ENCODE measurements around the gene EVI5. TPM values are rescaled to one million over a fixed set of nuclear protein-coding genes. Genes with fewer than 3 reads are reported as not detected.

The EVI5 gene
- total RNA-seq, 1 experiment from 2014 or later, result 31.6 TPM

- TF ChIP-seq CTCF (conservative IDR thresholded peaks at IDR 0.05; ENCODE audit: low read depth, low read length) (no peak), EZH2 (IDR thresholded peaks at IDR 0.05; ENCODE audit: borderline replicate concordance, low read depth, low read length, poor library complexity, severe bottlenecking) (no peak)
- H3K4me3 ChIP-seq (ENCODE audit: low read depth, low read length, poor library complexity, severe bottlenecking), result no peak overlapping the region
- BruUV-seq (replicated peaks), result no TSS peak
- H3K36me3 ChIP-seq (ENCODE audit: insufficient read depth, low read length, poor library complexity, severe bottlenecking), result no peaks in the 10 kb centered on the region
- intact Hi-C loops (cut with micrococcal nuclease; ENCODE audit: unreplicated experiment), result no loop called here
- peaks cover 3% of the 10 kb centered on the region for H3K9me3 ChIP-seq (ENCODE audit: low read depth, low read length, poor library complexity, severe bottlenecking)
- ChIA-PET POLR2A (ENCODE audit: low non-redundant PET) (no interaction called here), CTCF (no interaction called here)
- no peak overlapping the region for H3K27ac ChIP-seq (ENCODE audit: low read depth, low read length, poor library complexity, severe bottlenecking)
- peaks cover 2% of the 10 kb centered on the region for H3K4me1 ChIP-seq (ENCODE audit: insufficient read depth, low read length, poor library complexity, severe bottlenecking)
- DNase-seq (ENCODE audit: low spot score), result no peak
- H3K27me3 ChIP-seq (replicated peaks; ENCODE audit: insufficient read depth, low read depth, low read length, poor library complexity), result no peaks in the 10 kb centered on the region
These were observed 25.5 kb downstream of the EVI5 start for GRCh38 chr1:92759361-92759760.

- Histone ChIP-seq H3K4me1 (ENCODE audit: insufficient read depth, low read length, poor library complexity, severe bottlenecking) (no peaks in the 10 kb centered on the region), H3K27me3 (replicated peaks; ENCODE audit: insufficient read depth, low read depth, low read length, poor library complexity) (no peaks in the 10 kb centered on the region), H3K4me3 (ENCODE audit: low read depth, low read length, poor library complexity, severe bottlenecking) (no peak overlapping the region), H3K9me3 (ENCODE audit: low read depth, low read length, poor library complexity, severe bottlenecking) (peaks cover 9% of the 10 kb centered on the region), H3K27ac (ENCODE audit: low read depth, low read length, poor library complexity, severe bottlenecking) (no peak overlapping the region), H3K36me3 (ENCODE audit: insufficient read depth, low read length, poor library complexity, severe bottlenecking) (no peaks in the 10 kb centered on the region)
- intact Hi-C loops (cut with micrococcal nuclease; ENCODE audit: unreplicated experiment), result no loop called here
- ChIA-PET POLR2A (ENCODE audit: low non-redundant PET) (no interaction called here), CTCF (no interaction called here)
- DNase-seq (ENCODE audit: low spot score), result no peak
- no peak for TF ChIP-seq CTCF (conservative IDR thresholded peaks at IDR 0.05; ENCODE audit: low read depth, low read length)
- no peak for TF ChIP-seq EZH2 (IDR thresholded peaks at IDR 0.05; ENCODE audit: borderline replicate concordance, low read depth, low read length, poor library complexity, severe bottlenecking)
- BruUV-seq (replicated peaks), result no TSS peak
These were observed 28.4 kb downstream of the EVI5 start for GRCh38 chr1:92756537-92756936.

GRCh38 chr1:92755541-92756461, 29.1 kb downstream of the EVI5 start:
- TF ChIP-seq EZH2 (IDR thresholded peaks at IDR 0.05; ENCODE audit: borderline replicate concordance, low read depth, low read length, poor library complexity, severe bottlenecking), result no peak
- TF ChIP-seq CTCF (conservative IDR thresholded peaks at IDR 0.05; ENCODE audit: low read depth, low read length), result no peak
- ChIA-PET POLR2A (ENCODE audit: low non-redundant PET) (no interaction called here), CTCF (no interaction called here)
- Histone ChIP-seq H3K4me3 (ENCODE audit: low read depth, low read length, poor library complexity, severe bottlenecking) (no peak overlapping the region), H3K27me3 (replicated peaks; ENCODE audit: insufficient read depth, low read depth, low read length, poor library complexity) (no peaks in the 10 kb centered on the region), H3K4me1 (ENCODE audit: insufficient read depth, low read length, poor library complexity, severe bottlenecking) (no peaks in the 10 kb centered on the region), H3K36me3 (ENCODE audit: insufficient read depth, low read length, poor library complexity, severe bottlenecking) (no peaks in the 10 kb centered on the region), H3K9me3 (ENCODE audit: low read depth, low read length, poor library complexity, severe bottlenecking) (peaks cover 9% of the 10 kb centered on the region), H3K27ac (ENCODE audit: low read depth, low read length, poor library complexity, severe bottlenecking) (no peak overlapping the region)
- no peak for DNase-seq (ENCODE audit: low spot score)
- BruUV-seq (replicated peaks), result no TSS peak
- intact Hi-C loops (cut with micrococcal nuclease; ENCODE audit: unreplicated experiment), result no loop called here
